Breast epithelium (tissue), 4 donors: ENCODE measurements around the gene APBA1. TPM values are rescaled to one million over a fixed set of nuclear protein-coding genes. Genes with fewer than 3 reads are reported as not detected.
"Not testable (repeated sequence)": the region's sequence is repeated elsewhere in the genome, so short reads cannot be mapped to it uniquely, and the experiment has no call there.

Experiments
- DNase-seq, 2 donors: peaks; one replicate each; pipeline ENCODE4 v3.0.0-alpha.2; 2019; ENCODE audit warnings: low spot score in 2 of 2
- H3K27ac ChIP-seq, 2 donors: fragments of 200-600 bp; sonication (generic) in 1 of 2; one replicate each; pipeline ENCODE4 v1.5.1; 2016 to 2019; ENCODE audit warnings: mild to moderate bottlenecking in 1 of 2
- H3K27me3 ChIP-seq, 2 donors: fragments of 200-600 bp; sonication (generic) in 1 of 2; one replicate each; pipeline versions ENCODE4 v1.5.1 to v1.6.0; 2017 to 2019; ENCODE audit warnings: control low read depth in 1 of 2, mild to moderate bottlenecking in 1 of 2
- H3K36me3 ChIP-seq: fragments of 200-600 bp; one replicate; pipeline ENCODE4 v1.5.1; 2019
- H3K4me1 ChIP-seq, 2 donors: fragments of 200-600 bp; sonication (generic); one replicate each; pipeline ENCODE4 v1.5.1; 2016 to 2019; ENCODE audit warnings: control low read depth in 1 of 2
- H3K4me3 ChIP-seq, 3 donors: fragments of 200-600 bp; sonication (generic); 1 replicate in 2 of 3; 2 replicates in 1 of 3; pipeline ENCODE4 v1.5.1; 2016 to 2019; ENCODE audit warnings: mild to moderate bottlenecking in 3 of 3, moderate library complexity in 2 of 3
- H3K9me3 ChIP-seq, 2 donors: fragments of 200-600 bp; sonication (generic) in 1 of 2; one replicate each; pipeline ENCODE4 v1.5.1; 2016 to 2019; ENCODE audit warnings: control low read depth in 1 of 2
- POLR2A ChIP-seq: fragments of 450-650 bp; IDR thresholded peaks from one replicate; pipeline ENCODE4 v1.6.1; 2016; ENCODE audit warnings: antibody characterized with exemption, mild to moderate bottlenecking, moderate library complexity
- POLR2AphosphoS5 ChIP-seq, 3 donors: sonication (generic); formaldehyde crosslinking; IDR thresholded peaks; one replicate each; pipeline ENCODE4 v1.6.1; 2017; ENCODE audit warnings: antibody characterized with exemption in 3 of 3
- intact Hi-C: fragments of 100-400 bp; cut with DNase I; formaldehyde crosslinking; loops from one replicate; pipeline ENCODE4 v1.15.1; 2023; ENCODE audit warnings: low total_unique reads
- total RNA-seq, 3 donors: library from RNA; depleted of rRNA; stranded (reverse); fragments of >200 nt; gene quantifications; one replicate each; pipeline ENCODE4 v1.1.0, GENCODE V29; 2016
- TF ChIP-seq, protein P1 (sequence below), 3 donors: fragments of 450-650 bp; IDR thresholded peaks; one replicate each; pipeline ENCODE4 v1.5.1; 2016 to 2017; ENCODE audit warnings: antibody characterized with exemption in 3 of 3, mild to moderate bottlenecking in 3 of 3, moderate library complexity in 3 of 3

The APBA1 gene
- total RNA-seq, 3 donors from 2014 or later, result 6.9 to 8.0 (median 7.8) TPM

GRCh38 chr9:69412741-69413150 is 259.4 kb downstream of the APBA1 start:
- intact Hi-C loops, result no loop called here
- DNase-seq, result no peak
- peak overlapping the region in 1 of 3 donors; percentile 32 for H3K4me3 ChIP-seq

DNA sequence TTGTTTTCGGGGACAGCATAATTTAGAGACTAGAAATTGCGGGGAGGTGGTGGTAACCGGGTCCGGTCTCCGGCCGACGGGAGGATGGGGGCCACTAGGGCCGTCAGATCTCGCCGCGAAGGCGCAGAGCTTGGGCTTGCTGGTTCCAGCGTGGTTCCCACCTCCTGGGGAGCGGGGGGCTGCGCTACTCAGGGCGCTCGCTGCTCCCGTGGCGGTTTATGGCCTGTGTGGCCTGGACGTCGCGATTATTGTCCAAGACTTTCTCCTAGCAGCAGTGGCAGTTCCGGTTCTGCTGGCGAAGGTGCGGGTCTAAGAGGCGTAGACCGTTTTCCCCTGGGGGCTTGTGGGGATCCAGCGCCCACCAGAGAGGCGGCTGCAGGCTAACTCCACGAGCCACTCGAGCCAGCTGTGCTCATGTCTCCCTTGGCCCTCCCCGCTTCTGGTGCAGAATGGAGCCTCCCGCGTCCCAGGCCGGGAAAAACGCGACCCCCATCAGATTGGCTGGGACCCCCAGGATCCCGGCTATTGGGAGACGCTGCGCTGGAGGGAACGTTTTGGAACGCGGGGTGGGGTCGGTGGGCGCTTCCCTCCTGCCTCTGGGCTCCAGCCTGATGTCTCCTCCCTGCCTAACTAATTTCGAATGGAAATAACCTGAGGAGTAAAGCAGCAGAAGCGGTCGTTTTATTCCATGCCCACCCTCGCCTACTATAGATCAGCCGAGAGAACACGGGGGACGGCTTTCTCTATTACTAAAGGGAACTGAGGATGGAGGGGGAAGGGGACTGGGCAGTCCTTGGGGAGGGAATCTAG is 260.0 kb downstream of the APBA1 start:
- Histone ChIP-seq H3K27ac (peak overlapping the region; percentile 2 to 5), H3K4me1 (no peaks in the 10 kb centered on the region), H3K9me3 (no peaks in the 10 kb centered on the region), H3K36me3 (no peaks in the 10 kb centered on the region), H3K4me3 (no peak overlapping the region), H3K27me3 (no peaks in the 10 kb centered on the region)
- TF ChIP-seq POLR2AphosphoS5 (IDR thresholded peaks at IDR 0.05), result no peak
- TF ChIP-seq, protein P1, sequence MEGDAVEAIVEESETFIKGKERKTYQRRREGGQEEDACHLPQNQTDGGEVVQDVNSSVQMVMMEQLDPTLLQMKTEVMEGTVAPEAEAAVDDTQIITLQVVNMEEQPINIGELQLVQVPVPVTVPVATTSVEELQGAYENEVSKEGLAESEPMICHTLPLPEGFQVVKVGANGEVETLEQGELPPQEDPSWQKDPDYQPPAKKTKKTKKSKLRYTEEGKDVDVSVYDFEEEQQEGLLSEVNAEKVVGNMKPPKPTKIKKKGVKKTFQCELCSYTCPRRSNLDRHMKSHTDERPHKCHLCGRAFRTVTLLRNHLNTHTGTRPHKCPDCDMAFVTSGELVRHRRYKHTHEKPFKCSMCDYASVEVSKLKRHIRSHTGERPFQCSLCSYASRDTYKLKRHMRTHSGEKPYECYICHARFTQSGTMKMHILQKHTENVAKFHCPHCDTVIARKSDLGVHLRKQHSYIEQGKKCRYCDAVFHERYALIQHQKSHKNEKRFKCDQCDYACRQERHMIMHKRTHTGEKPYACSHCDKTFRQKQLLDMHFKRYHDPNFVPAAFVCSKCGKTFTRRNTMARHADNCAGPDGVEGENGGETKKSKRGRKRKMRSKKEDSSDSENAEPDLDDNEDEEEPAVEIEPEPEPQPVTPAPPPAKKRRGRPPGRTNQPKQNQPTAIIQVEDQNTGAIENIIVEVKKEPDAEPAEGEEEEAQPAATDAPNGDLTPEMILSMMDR (IDR thresholded peaks at IDR 0.05), result no peak
- no peak for TF ChIP-seq POLR2A
- intact Hi-C loops, result no loop called here
- DNase-seq, result no peak

More at GRCh38 chr9:69412741-69413150, 259.4 kb downstream of the APBA1 start:
- H3K36me3 ChIP-seq, result no peaks in the 10 kb centered on the region
- H3K4me1 ChIP-seq, result no peaks in the 10 kb centered on the region
- TF ChIP-seq POLR2AphosphoS5 (IDR thresholded peaks at IDR 0.05) (no peak), POLR2A (no peak)
- TF ChIP-seq, protein P1 (IDR thresholded peaks at IDR 0.05), result peak in 2 of 3 donors; percentile 24 to 49
- no peaks in the 10 kb centered on the region for H3K27me3 ChIP-seq
- H3K27ac ChIP-seq, result peak overlapping the region; percentile 2 to 5
- no peaks in the 10 kb centered on the region for H3K9me3 ChIP-seq

- intact Hi-C loops, result no loop called here
- DNase-seq, result no peak
- peak overlapping the region; percentile 78 to 84 for H3K27ac ChIP-seq
- H3K9me3 ChIP-seq, result no peaks in the 10 kb centered on the region
- no peaks in the 10 kb centered on the region for H3K27me3 ChIP-seq
- no peaks in the 10 kb centered on the region for H3K4me1 ChIP-seq
- H3K4me3 ChIP-seq, result no peak overlapping the region
- no peak for TF ChIP-seq POLR2A
- TF ChIP-seq, protein P1 (IDR thresholded peaks at IDR 0.05), result no peak
- TF ChIP-seq POLR2AphosphoS5 (IDR thresholded peaks at IDR 0.05), result no peak
- H3K36me3 ChIP-seq, result no peaks in the 10 kb centered on the region
Measured at GRCh38 chr9:69411246-69411645, 260.9 kb downstream of the APBA1 start.

GRCh38 chr9:69409936-69410335 is 262.2 kb downstream of the APBA1 start:
- H3K27ac ChIP-seq, result peak overlapping the region; percentile 78 to 84
- H3K9me3 ChIP-seq, H3K36me3 ChIP-seq, intact Hi-C loops, DNase-seq, H3K27me3 ChIP-seq, H3K4me1 ChIP-seq: not testable (repeated sequence)
- peak overlapping the region in 2 of 3 donors; percentile 51 to 55 for H3K4me3 ChIP-seq

- intact Hi-C loops, result no loop called here
- Histone ChIP-seq H3K27ac (peak overlapping the region; percentile 59 to 61), H3K36me3 (no peaks in the 10 kb centered on the region), H3K4me3 (no peak overlapping the region), H3K4me1 (no peaks in the 10 kb centered on the region), H3K27me3 (no peaks in the 10 kb centered on the region), H3K9me3 (peaks cover 0 to 4% of the 10 kb centered on the region in 2 donors)
- no peak for DNase-seq
- TF ChIP-seq, protein P1 (IDR thresholded peaks at IDR 0.05), result no peak
- TF ChIP-seq POLR2AphosphoS5 (IDR thresholded peaks at IDR 0.05) (no peak), POLR2A (no peak)
Measured at GRCh38 chr9:69400470-69400869, 271.7 kb downstream of the APBA1 start.
